HEK293 (cell line): ENCODE measurements around the gene IST1.

Source experiments
- BCL11A ChIP-seq: fragments of 450-650 bp; formaldehyde crosslinking; IDR thresholded peaks from 2 replicates; pipeline ENCODE4 v1.5.1; 2016; ENCODE audit warnings: low read depth, missing biosample characterization, missing genetic modification characterization
- GLI4 ChIP-seq: fragments of 450-650 bp; formaldehyde crosslinking; IDR thresholded peaks from 2 replicates; pipeline ENCODE4 v1.5.1; 2016; ENCODE audit warnings: missing biosample characterization, missing genetic modification characterization
- PRDM2 ChIP-seq: fragments of 450-650 bp; formaldehyde crosslinking; IDR thresholded peaks from 2 replicates; pipeline ENCODE4 v1.5.1; 2016; ENCODE audit warnings: missing biosample characterization, missing genetic modification characterization, borderline replicate concordance
- PRDM6 ChIP-seq: fragments of 450-650 bp; formaldehyde crosslinking; IDR thresholded peaks from 2 replicates; pipeline ENCODE4 v1.5.1; 2017; ENCODE audit warnings: missing biosample characterization, missing genetic modification characterization
- SALL2 ChIP-seq: fragments of 450-650 bp; formaldehyde crosslinking; IDR thresholded peaks from 2 replicates; pipeline ENCODE4 v1.5.0; 2017; ENCODE audit warnings: missing biosample characterization, mild to moderate bottlenecking, missing genetic modification characterization, borderline replicate concordance
- SETDB1 ChIP-seq: IDR thresholded peaks from one replicate; pipeline ENCODE4 v1.6.1; 2017; ENCODE audit warnings: mild to moderate bottlenecking, low read length, moderate library complexity, mixed read lengths; ENCODE audit not compliant: insufficient read length
- WT1 ChIP-seq: fragments of 450-650 bp; formaldehyde crosslinking; IDR thresholded peaks from 2 replicates; pipeline ENCODE4 v1.5.1; 2016; ENCODE audit warnings: missing biosample characterization, missing genetic modification characterization
- ZBTB10 ChIP-seq: fragments of 450-650 bp; formaldehyde crosslinking; IDR thresholded peaks from 2 replicates; pipeline ENCODE4 v1.5.1; 2016; ENCODE audit warnings: missing biosample characterization, missing genetic modification characterization
- ZFP37 ChIP-seq: fragments of 450-650 bp; formaldehyde crosslinking; IDR thresholded peaks from 2 replicates; pipeline ENCODE4 v1.5.1; 2016; ENCODE audit warnings: missing biosample characterization, missing genetic modification characterization
- ZNF114 ChIP-seq: fragments of 450-650 bp; formaldehyde crosslinking; IDR thresholded peaks from 2 replicates; pipeline ENCODE4 v1.5.0; 2017; ENCODE audit warnings: missing biosample characterization, missing genetic modification characterization
- ZNF132 ChIP-seq: fragments of 450-650 bp; formaldehyde crosslinking; IDR thresholded peaks from 2 replicates; pipeline ENCODE4 v1.5.1; 2017; ENCODE audit warnings: missing biosample characterization, missing genetic modification characterization, borderline replicate concordance
- ZNF155 ChIP-seq: fragments of 450-650 bp; formaldehyde crosslinking; IDR thresholded peaks from 2 replicates; pipeline ENCODE4 v1.5.1; 2016; ENCODE audit warnings: missing biosample characterization, missing genetic modification characterization
- ZNF16 ChIP-seq: fragments of 450-650 bp; formaldehyde crosslinking; IDR thresholded peaks from 2 replicates; pipeline ENCODE4 v1.5.1; 2016; ENCODE audit warnings: low read depth, missing biosample characterization, missing genetic modification characterization
- ZNF175 ChIP-seq: fragments of 450-650 bp; formaldehyde crosslinking; IDR thresholded peaks from 2 replicates; pipeline ENCODE4 v1.5.1; 2016; ENCODE audit warnings: missing biosample characterization, missing genetic modification characterization
- ZNF223 ChIP-seq: fragments of 450-650 bp; formaldehyde crosslinking; IDR thresholded peaks from 2 replicates; pipeline ENCODE4 v1.5.1; 2016; ENCODE audit warnings: missing biosample characterization, missing genetic modification characterization
- ZNF280D ChIP-seq: fragments of 450-650 bp; formaldehyde crosslinking; IDR thresholded peaks from 2 replicates; pipeline ENCODE4 v1.5.1; 2016; ENCODE audit warnings: missing biosample characterization, missing genetic modification characterization
- ZNF311 ChIP-seq: fragments of 450-650 bp; formaldehyde crosslinking; IDR thresholded peaks from 2 replicates; pipeline ENCODE4 v1.5.1; 2017; ENCODE audit warnings: missing biosample characterization, missing genetic modification characterization, borderline replicate concordance
- ZNF350 ChIP-seq: fragments of 450-650 bp; formaldehyde crosslinking; IDR thresholded peaks from 2 replicates; pipeline ENCODE4 v1.5.0; 2017; ENCODE audit warnings: missing biosample characterization, mild to moderate bottlenecking, missing genetic modification characterization
- ZNF366 ChIP-seq: fragments of 450-650 bp; formaldehyde crosslinking; conservative IDR thresholded peaks from 2 replicates; pipeline ENCODE4 v1.5.1; 2016; ENCODE audit warnings: missing biosample characterization, missing genetic modification characterization
- ZNF501 ChIP-seq: fragments of 450-650 bp; formaldehyde crosslinking; IDR thresholded peaks from 2 replicates; pipeline ENCODE4 v1.5.1; 2016; ENCODE audit warnings: missing biosample characterization, missing genetic modification characterization
- ZNF514 ChIP-seq: fragments of 450-650 bp; formaldehyde crosslinking; IDR thresholded peaks from 2 replicates; pipeline ENCODE4 v1.5.1; 2016; ENCODE audit warnings: missing biosample characterization, missing genetic modification characterization
- ZNF548 ChIP-seq: fragments of 450-650 bp; formaldehyde crosslinking; IDR thresholded peaks from 2 replicates; pipeline ENCODE4 v1.5.1; 2016; ENCODE audit warnings: missing biosample characterization, missing genetic modification characterization
- ZNF561 ChIP-seq: fragments of 450-650 bp; IDR thresholded peaks from 2 replicates; pipeline ENCODE4 v1.5.1; 2018; ENCODE audit warnings: missing biosample characterization, missing genetic modification characterization, borderline replicate concordance
- ZNF610 ChIP-seq: fragments of 450-650 bp; formaldehyde crosslinking; IDR thresholded peaks from 2 replicates; pipeline ENCODE4 v1.5.1; 2016; ENCODE audit warnings: missing biosample characterization, missing genetic modification characterization, borderline replicate concordance
- ZNF639 ChIP-seq: fragments of 450-650 bp; formaldehyde crosslinking; IDR thresholded peaks from 2 replicates; pipeline ENCODE4 v1.5.1; 2016; ENCODE audit warnings: missing biosample characterization, missing genetic modification characterization
- ZNF664 ChIP-seq: fragments of 450-650 bp; formaldehyde crosslinking; IDR thresholded peaks from 2 replicates; pipeline ENCODE4 v1.5.1; 2016; ENCODE audit warnings: missing biosample characterization, missing genetic modification characterization
- ZNF747 ChIP-seq: fragments of 450-650 bp; formaldehyde crosslinking; IDR thresholded peaks from 2 replicates; pipeline ENCODE4 v1.5.1; 2016; ENCODE audit warnings: missing biosample characterization, missing genetic modification characterization

The IST1 gene

DNA sequence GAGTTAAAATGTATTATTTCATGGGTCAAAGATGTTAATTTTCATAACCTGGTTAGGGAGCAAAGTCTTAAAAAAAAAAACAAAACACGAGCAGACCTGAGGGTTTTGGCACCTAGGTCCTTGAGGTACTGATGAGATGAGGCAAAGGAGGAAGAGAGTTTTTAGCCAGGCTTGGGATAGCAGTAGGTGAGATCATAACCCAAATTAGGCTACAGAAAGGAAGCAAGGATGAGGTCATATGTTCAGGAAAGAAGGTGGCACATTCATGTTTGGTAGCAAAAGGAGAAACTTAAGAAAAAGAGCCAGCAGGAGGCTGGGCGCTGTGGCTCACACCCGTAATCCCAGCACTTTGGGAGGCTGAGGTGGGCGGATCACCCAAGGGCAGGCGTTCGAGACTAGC is 46.7 kb upstream of the IST1 start (continued):
- TF ChIP-seq GLI4 (tag by site-specific recombination) (no peak), ZNF132 (tag by site-specific recombination) (no peak), ZFP37 (tag by site-specific recombination) (0 out of 2 replicates have a peak, but pooled peaks have one; percentile 56), ZNF223 (no peak), ZNF501 (no peak), ZNF514 (tag by site-specific recombination) (no peak), ZNF175 (tag by site-specific recombination) (no peak), ZNF16 (tag by site-specific recombination) (no peak), ZNF155 (no peak), ZNF639 (no peak), ZNF561 (no peak), ZNF114 (tag by site-specific recombination) (no peak), ZNF548 (tag by site-specific recombination) (no peak), ZNF610 (no peak), ZNF366 (no peak), SETDB1 (no peak), PRDM6 (tag by site-specific recombination) (no peak), ZNF747 (tag by site-specific recombination) (no peak), ZNF664 (tag by site-specific recombination) (no peak), ZNF350 (tag by site-specific recombination) (no peak), WT1 (no peak), ZNF280D (tag by site-specific recombination) (no peak), BCL11A (tag by site-specific recombination) (no peak), PRDM2 (no peak), ZNF311 (tag by site-specific recombination) (no peak), ZBTB10 (tag by site-specific recombination) (no peak), SALL2 (tag by site-specific recombination) (no peak)
